Activated CD8-positive, alpha-beta memory T cell treated with anti-CD3 and anti-CD28 coated beads for 1 hour (primary cell): ENCODE measurements around the gene CNST.
"Not testable (repeated sequence)": the region's sequence is repeated elsewhere in the genome, so short reads cannot be mapped to it uniquely, and the experiment has no call there.

Experiments used
- DNase-seq, 2 donors: peaks; one replicate each; pipeline ENCODE4 v3.0.0-alpha.2; 2020; ENCODE audit warnings: low read depth in 1 of 2; ENCODE audit errors: extremely low read depth in 1 of 2

CNST gene

GRCh38 chr1:246583056-246583440 is 16.8 kb downstream of the CNST start:
- DNase-seq = no peak

- DNase-seq = no peak
These were observed 17.4 kb downstream of the CNST start for GRCh38 chr1:246583448-246584185.

- no peak for DNase-seq
These were observed 20.8 kb downstream of the CNST start for GRCh38 chr1:246587032-246587431.

GRCh38 chr1:246587606-246588005 is 21.4 kb downstream of the CNST start:
- DNase-seq = no peak

GRCh38 chr1:246588159-246588721 is 22.0 kb downstream of the CNST start:
- no peak for DNase-seq

GRCh38 chr1:246589919-246590318 is 23.7 kb downstream of the CNST start:
- DNase-seq = not testable (repeated sequence)

- DNase-seq = no peak
These were observed 24.8 kb downstream of the CNST start for GRCh38 chr1:246591047-246591446.

GRCh38 chr1:246591504-246591903 is 25.2 kb downstream of the CNST start:
- DNase-seq = no peak

GRCh38 chr1:246591958-246592357 is 25.7 kb downstream of the CNST start:
- no peak for DNase-seq

GRCh38 chr1:246592695-246593094 is 26.4 kb downstream of the CNST start:
- DNase-seq = no peak

GRCh38 chr1:246595146-246595545 is 28.9 kb downstream of the CNST start:
- DNase-seq = no peak

- DNase-seq = no peak
These were observed 31.1 kb downstream of the CNST start for GRCh38 chr1:246597340-246597739.

GRCh38 chr1:246597971-246598370 is 31.7 kb downstream of the CNST start:
- no peak for DNase-seq

- DNase-seq = no peak
These were observed 33.1 kb downstream of the CNST start for GRCh38 chr1:246599315-246599714.

GRCh38 chr1:246600579-246600978 is 34.3 kb downstream of the CNST start:
- DNase-seq = no peak

- no peak for DNase-seq
These were observed 35.9 kb downstream of the CNST start for GRCh38 chr1:246602194-246602593.

GRCh38 chr1:246605231-246605630 is 39.0 kb downstream of the CNST start:
- DNase-seq = not testable (repeated sequence)

- DNase-seq = no peak
These were observed 41.2 kb downstream of the CNST start for GRCh38 chr1:246607462-246607861.

GRCh38 chr1:246608616-246609376 is 42.5 kb downstream of the CNST start:
- DNase-seq = no peak

GRCh38 chr1:246609632-246610031 is 43.4 kb downstream of the CNST start:
- no peak for DNase-seq

GRCh38 chr1:246613096-246613758 is 47.0 kb downstream of the CNST start:
- DNase-seq = no peak
